CD4-positive, alpha-beta T cell (primary cell): ENCODE results near the gene DOCK8. TPM values are rescaled to one million over a fixed set of nuclear protein-coding genes. Genes with fewer than 3 reads are reported as not detected.

Experiments used
- ATAC-seq: fragments of 200-7000 bp; cut with Tn5 transposase; one replicate; pipeline ENCODE4 v1.10.0; 2022; ENCODE audit warnings: mild to moderate bottlenecking; ENCODE audit not compliant: poor library complexity
- CTCF ChIA-PET: fragments of 350-600 bp; sonication (Branson Sonifier 250); formaldehyde crosslinking; loops from one replicate; lab custom pipeline; 2021; ENCODE audit warnings: antibody characterized with exemption, inconsistent platforms; lab: Charles Lee
- POLR2A ChIA-PET: fragments of 350-600 bp; sonication (Branson Sonifier 250); formaldehyde crosslinking; loops from one replicate; lab custom pipeline; 2021; ENCODE audit warnings: antibody characterized with exemption, inconsistent platforms; lab: Charles Lee
- DNase-seq, 14 experiments: peaks; one replicate each; pipeline ENCODE4 v3.0.0-alpha.2; 2013 to 2020; ENCODE audit warnings: mixed read lengths in 2 of 14
- H3K27ac ChIP-seq, 2 donors: one replicate each; pipeline versions ENCODE4 v1.5.1 to v1.7.0; 2013; ENCODE audit warnings: low read length in 2 of 2, low read depth in 1 of 2, mild to moderate bottlenecking in 1 of 2
- H3K27me3 ChIP-seq, 2 experiments: 1 replicate in 1 of 2; 2 replicates in 1 of 2; pipeline versions ENCODE4 v1.6.1 to v1.7.0; 2013; ENCODE audit warnings: low read length in 2 of 2, control low read depth in 1 of 2, mild to moderate bottlenecking in 1 of 2, moderate library complexity in 1 of 2; ENCODE audit not compliant: insufficient read depth in 2 of 2, control insufficient read depth in 1 of 2
- H3K36me3 ChIP-seq: one replicate; pipeline ENCODE4 v1.6.1; 2013; ENCODE audit warnings: low read length, control low read depth; ENCODE audit not compliant: insufficient read depth
- H3K4me1 ChIP-seq: one replicate; pipeline ENCODE4 v1.6.1; 2013; ENCODE audit warnings: low read length, control low read depth; ENCODE audit not compliant: insufficient read depth
- H3K4me3 ChIP-seq: one replicate; pipeline ENCODE4 v1.5.1; 2013; ENCODE audit warnings: mild to moderate bottlenecking, low read length, moderate library complexity
- H3K9me3 ChIP-seq, 2 experiments: 1 replicate in 1 of 2; 2 replicates in 1 of 2; pipeline versions ENCODE4 v1.6.1 to v1.7.0; 2013; ENCODE audit warnings: low read length in 2 of 2, mild to moderate bottlenecking in 2 of 2, control low read depth in 1 of 2, moderate library complexity in 1 of 2; ENCODE audit not compliant: control insufficient read depth in 1 of 2, insufficient read depth in 1 of 2
- H3K27ac Mint-ChIP-seq: one replicate; pipeline ENCODE4 v1.8.0; 2020; ENCODE audit warnings: mixed read lengths
- H3K27me3 Mint-ChIP-seq: one replicate; pipeline ENCODE4 v1.8.0; 2021; ENCODE audit warnings: mixed read lengths
- H3K36me3 Mint-ChIP-seq: one replicate; pipeline ENCODE4 v1.8.0; 2021; ENCODE audit warnings: low read depth, mixed read lengths
- H3K4me1 Mint-ChIP-seq: one replicate; pipeline ENCODE4 v1.8.0; 2021; ENCODE audit warnings: low read depth, mixed read lengths
- H3K4me3 Mint-ChIP-seq: one replicate; pipeline ENCODE4 v1.8.0; 2020; ENCODE audit warnings: mild to moderate bottlenecking, mixed read lengths
- H3K9me3 Mint-ChIP-seq: one replicate; pipeline ENCODE4 v1.8.0; 2020; ENCODE audit warnings: mixed read lengths
- CTCF ChIP-seq: fragments of 200-600 bp; IDR thresholded peaks from one replicate; pipeline ENCODE4 v1.8.0; 2022; ENCODE audit warnings: antibody characterized with exemption, mild to moderate bottlenecking
- intact Hi-C, 2 experiments: fragments of 100-400 bp; cut with DNase I in 1 of 2; cut with micrococcal nuclease in 1 of 2; formaldehyde crosslinking; loops; one replicate each; pipeline versions ENCODE4 v1.15.1 to v1.9.0; 2023 to 2025; cut with DNase I, micrococcal nuclease
- total RNA-seq, 174 experiments: library from RNA in 2 of 174; stranded (reverse) in 2 of 174; gene quantifications; one replicate each; pipeline ENCODE4 v1.2.3 and lab custom pipeline; 2021 to 2026

The DOCK8 gene
- total RNA-seq, 2 experiments from 2014 or later, result 123 to 126 TPM

GRCh38 chr9:438961-439768 lies 224.5 kb downstream of the DOCK8 start:
- intact Hi-C loops, result no loop called here
- Histone ChIP-seq H3K4me3 (no peak overlapping the region), H3K4me1 (no peaks in the 10 kb centered on the region), H3K27me3 (no peaks in the 10 kb centered on the region), H3K27ac (no peak overlapping the region), H3K9me3 (no peaks in the 10 kb centered on the region), H3K36me3 (peaks cover 100% of the 10 kb centered on the region)
- no peak for ATAC-seq
- DNase-seq, result no peak
- CTCF ChIA-PET, result no interaction called here
- TF ChIP-seq CTCF, result no peak
- POLR2A ChIA-PET, result no interaction called here
- Mint-ChIP-seq H3K27ac (no peak overlapping the region), H3K4me3 (no peak overlapping the region), H3K36me3 (peaks cover 99% of the 10 kb centered on the region), H3K9me3 (no peaks in the 10 kb centered on the region), H3K4me1 (no peaks in the 10 kb centered on the region), H3K27me3 (no peaks in the 10 kb centered on the region)

GRCh38 chr9:441126-441525 lies 226.5 kb downstream of the DOCK8 start:
- DNase-seq (no peak), ATAC-seq (no peak)
- no peak overlapping the region for H3K4me3 ChIP-seq
- POLR2A ChIA-PET, result no interaction called here
- Mint-ChIP-seq H3K27ac (peak overlapping the region; percentile 20), H3K9me3 (no peaks in the 10 kb centered on the region), H3K27me3 (no peaks in the 10 kb centered on the region), H3K4me3 (no peak overlapping the region), H3K36me3 (peaks cover 99% of the 10 kb centered on the region), H3K4me1 (peaks cover 12% of the 10 kb centered on the region)
- peaks cover 100% of the 10 kb centered on the region for H3K36me3 ChIP-seq
- no peaks in the 10 kb centered on the region for H3K27me3 ChIP-seq
- no peak overlapping the region for H3K27ac ChIP-seq
- no peaks in the 10 kb centered on the region for H3K9me3 ChIP-seq
- peaks cover 3% of the 10 kb centered on the region for H3K4me1 ChIP-seq
- CTCF ChIA-PET, result no interaction called here
- intact Hi-C loops, result no loop called here
- no peak for TF ChIP-seq CTCF

GRCh38 chr9:444528-444927 lies 229.9 kb downstream of the DOCK8 start:
- CTCF ChIA-PET, result no interaction called here
- ATAC-seq, result no peak
- Histone ChIP-seq H3K4me3 (no peak overlapping the region), H3K27ac (no peak overlapping the region), H3K4me1 (peaks cover 26% of the 10 kb centered on the region), H3K27me3 (no peaks in the 10 kb centered on the region), H3K36me3 (peaks cover 94% of the 10 kb centered on the region), H3K9me3 (no peaks in the 10 kb centered on the region)
- Mint-ChIP-seq H3K4me3 (no peak overlapping the region), H3K4me1 (peaks cover 30% of the 10 kb centered on the region), H3K27ac (no peak overlapping the region), H3K36me3 (peaks cover 97% of the 10 kb centered on the region), H3K27me3 (no peaks in the 10 kb centered on the region), H3K9me3 (no peaks in the 10 kb centered on the region)
- TF ChIP-seq CTCF, result no peak
- DNase-seq, result no peak
- intact Hi-C loops, result no loop called here
- POLR2A ChIA-PET, result no interaction called here
